ENCODE measurements around the gene DENND6B.
"Not testable (repeated sequence)": the region's sequence is repeated elsewhere in the genome, so short reads cannot be mapped to it uniquely, and the experiment has no call there.

DNA sequence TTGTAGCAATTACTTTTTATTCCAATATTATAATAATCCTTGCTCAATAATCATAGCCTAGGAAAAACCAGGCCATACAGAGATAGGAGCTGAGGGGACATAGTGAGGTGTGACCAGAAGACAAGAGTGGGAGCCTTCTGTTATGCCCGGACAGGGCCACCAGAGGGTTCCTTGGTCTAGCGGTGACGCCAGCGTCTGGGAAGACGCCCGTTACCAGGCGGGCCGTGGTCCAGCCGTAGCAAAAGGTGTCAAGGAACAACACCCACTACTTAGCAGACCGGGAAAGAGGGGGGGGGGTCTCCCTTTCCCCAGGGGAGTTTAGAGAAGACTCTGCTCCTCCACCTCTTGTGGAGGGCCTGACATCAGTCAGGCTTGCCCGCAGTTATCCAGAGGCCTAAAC, 53.5 kb downstream of the DENND6B start:
- TF ChIP-seq ZNF17, NCOA5 (CRISPR knock-in tag; IDR thresholded peaks at IDR 0.05): not testable (repeated sequence)

All from HepG2 (cell line).